Stomach (tissue), 4 donors: ENCODE results near the gene OXER1.

Experiments
- EP300 ChIP-seq: sonication (generic); formaldehyde crosslinking; IDR thresholded peaks from one replicate; pipeline ENCODE4 v1.6.1; 2017; ENCODE audit warnings: antibody characterized with exemption
- POLR2AphosphoS5 ChIP-seq, 3 donors: sonication (generic); formaldehyde crosslinking; IDR thresholded peaks; one replicate each; pipeline ENCODE4 v1.6.1; 2016; ENCODE audit warnings: antibody characterized with exemption in 3 of 3

- TF ChIP-seq POLR2AphosphoS5 (IDR thresholded peaks at IDR 0.05): no peak
- TF ChIP-seq EP300: no peak
These were observed 27.2 kb downstream of the OXER1 start for GRCh38 chr2:42736598-42737322.
